Aorta (tissue), 5 donors: Measurements from ENCODE around the gene CPNE7. TPM values are rescaled to one million over a fixed set of nuclear protein-coding genes. Genes with fewer than 3 reads are reported as not detected.

ENCODE experiments used
- ATAC-seq: fragments of 200-7000 bp; cut with Tn5 transposase; one replicate; pipeline ENCODE4 v1.9.1; 2022; ENCODE audit warnings: moderate library complexity; ENCODE audit not compliant: low FRiP score
- DNase-seq, 2 donors: peaks; one replicate each; pipeline ENCODE4 v3.0.0-alpha.2; 2020
- H3K27ac ChIP-seq, 2 donors: one replicate each; pipeline ENCODE4 v1.5.1; 2013; ENCODE audit warnings: low read length in 2 of 2, mild to moderate bottlenecking in 2 of 2, moderate library complexity in 2 of 2, control low read depth in 1 of 2, inconsistent platforms in 1 of 2, low read depth in 1 of 2
- H3K27me3 ChIP-seq, 2 donors: one replicate each; pipeline ENCODE4 v1.6.1; 2013; ENCODE audit warnings: control low read depth in 1 of 2, low read length in 1 of 2, mild to moderate bottlenecking in 1 of 2, moderate library complexity in 1 of 2; ENCODE audit not compliant: insufficient read depth in 2 of 2, control insufficient read depth in 1 of 2
- H3K36me3 ChIP-seq, 2 donors: one replicate each; pipeline ENCODE4 v1.6.1; 2013; ENCODE audit warnings: control low read depth in 1 of 2, low read length in 1 of 2, mild to moderate bottlenecking in 1 of 2; ENCODE audit not compliant: insufficient read depth in 2 of 2, control insufficient read depth in 1 of 2
- H3K4me1 ChIP-seq, 2 donors: one replicate each; pipeline ENCODE4 v1.6.1; 2013; ENCODE audit warnings: low read length in 2 of 2, control low read depth in 1 of 2, mild to moderate bottlenecking in 1 of 2, moderate library complexity in 1 of 2; ENCODE audit not compliant: insufficient read depth in 2 of 2, control insufficient read depth in 1 of 2
- H3K4me3 ChIP-seq, 2 donors: one replicate each; pipeline ENCODE4 v1.5.1; 2013; ENCODE audit warnings: low read length in 2 of 2, control low read depth in 1 of 2, mild to moderate bottlenecking in 1 of 2
- H3K9me3 ChIP-seq: one replicate; pipeline ENCODE4 v1.6.1; 2013; ENCODE audit warnings: mild to moderate bottlenecking, low read length; ENCODE audit not compliant: control insufficient read depth
- WGBS, 2 donors: extraction: QIAGEN DNeasy Blood & Tissue Kit; methylation state at CpG; one replicate each; pipeline ENCODE4 v1.1.7; 2013; 5-methylcytosine and 5-hydroxymethylcytosine counted together
- intact Hi-C, 2 donors: fragments of 100-400 bp; cut with DNase I; formaldehyde crosslinking; loops; one replicate each; pipeline versions ENCODE4 v1.14.2 to v1.15.0; 2022
- polyA plus RNA-seq, 2 donors: library from polyadenylated mRNA; stranded (reverse); fragments of 200-250 nt; gene quantifications; one replicate each; pipeline ENCODE4 v1.2.3, GENCODE V29; 2013
- total RNA-seq, 2 donors: library from RNA; stranded (reverse); fragmentation: NEBNext Ultra II Directional; extraction: Animal tissue kit (Norgen Biotek cat#: 25700); gene quantifications; one replicate each; pipeline ENCODE4 v1.2.1, GENCODE V29; 2021
- donor health status: healthy with polysubstance abuse.
- donor health status: Bipolar disorder and iron deficiency.
- donor health status: DM: no; HTN: no; CAD: no.
- donor health status: DM: no; HTN: no; CAD: no.
- donor health status: DM: yes; HTN: yes; CAD: no.

CPNE7 gene
- total and polyA plus RNA-seq, 4 donors, result 0.13 to 0.69 (median 0.39) TPM

- no peaks in the 10 kb centered on the region for H3K27me3 ChIP-seq
- intact Hi-C loops, result no loop called here
- H3K4me1 ChIP-seq, result no peaks in the 10 kb centered on the region
- 83 to 85% methylated on average over 20 of the region's 20 CpGs for WGBS, 2 donors
- DNase-seq (no peak), ATAC-seq (no peak)
- no peak overlapping the region for H3K27ac ChIP-seq
- H3K36me3 ChIP-seq, result no peaks in the 10 kb centered on the region
- no peak overlapping the region for H3K4me3 ChIP-seq
- no peaks in the 10 kb centered on the region for H3K9me3 ChIP-seq
These were observed 37.0 kb downstream of the CPNE7 start for GRCh38 chr16:89612415-89613166.

GRCh38 chr16:89613231-89613953 lies 37.8 kb downstream of the CPNE7 start, which contains the start of gene DPEP1:
TSS of gene DPEP1 (plus strand) at chr16:89613642. CDS start at chr16:89630411, 16,769 bp downstream.
- Histone ChIP-seq H3K9me3 (no peaks in the 10 kb centered on the region), H3K4me3 (no peak within 1 kb of the TSS), H3K4me1 (no peaks in the 10 kb centered on the region), H3K27me3 (no peaks in the 10 kb centered on the region), H3K36me3 (no peaks in the 10 kb centered on the region), H3K27ac (no peak within 1 kb of the TSS)
- DNase-seq (no peak), ATAC-seq (no peak)
- 76 to 78% methylated on average over 19 of the region's 19 CpGs for WGBS, 2 donors
- intact Hi-C loops, result no loop called here

GRCh38 chr16:89613954-89614459 lies 38.4 kb downstream of the CPNE7 start:
- WGBS, 2 donors, result 89 to 90% methylated on average over 22 of the region's 22 CpGs
- ATAC-seq, result no peak
- H3K27ac ChIP-seq, result no peak overlapping the region

DNA sequence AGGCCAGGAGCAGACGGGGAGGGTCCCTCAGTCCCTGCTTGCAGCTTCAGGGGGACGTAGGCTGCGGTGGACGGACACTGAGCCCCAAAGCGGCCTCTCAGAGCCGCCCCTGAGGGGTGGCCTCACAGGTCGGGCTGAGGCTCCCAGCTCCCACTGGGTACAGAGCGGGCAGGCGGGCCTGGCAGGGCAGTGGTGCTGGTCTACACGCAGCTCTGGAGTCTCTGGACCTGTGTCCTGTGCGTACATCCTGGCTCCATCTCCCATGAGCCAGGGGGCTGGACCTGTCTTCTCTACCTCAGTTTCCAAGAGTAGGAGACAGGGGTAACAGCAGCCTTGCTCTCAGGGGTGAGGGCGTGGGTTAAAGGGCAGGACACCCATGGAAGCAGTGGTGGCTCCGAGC lies 39.6 kb downstream of the CPNE7 start:
- intact Hi-C loops, result no loop called here
- DNase-seq (no peak), ATAC-seq (no peak)
- Histone ChIP-seq H3K36me3 (no peaks in the 10 kb centered on the region), H3K9me3 (no peaks in the 10 kb centered on the region), H3K27ac (no peak overlapping the region), H3K27me3 (no peaks in the 10 kb centered on the region), H3K4me1 (no peaks in the 10 kb centered on the region), H3K4me3 (no peak overlapping the region)
- WGBS, 2 donors, result 75 to 76% methylated on average over 13 of the region's 13 CpGs

More at GRCh38 chr16:89613954-89614459, 38.4 kb downstream of the CPNE7 start:
- DNase-seq, result no peak
- no peak overlapping the region for H3K4me3 ChIP-seq
- no peaks in the 10 kb centered on the region for H3K36me3 ChIP-seq
- H3K9me3 ChIP-seq, result no peaks in the 10 kb centered on the region
- H3K4me1 ChIP-seq, result no peaks in the 10 kb centered on the region
- intact Hi-C loops, result no loop called here
- no peaks in the 10 kb centered on the region for H3K27me3 ChIP-seq

DNA sequence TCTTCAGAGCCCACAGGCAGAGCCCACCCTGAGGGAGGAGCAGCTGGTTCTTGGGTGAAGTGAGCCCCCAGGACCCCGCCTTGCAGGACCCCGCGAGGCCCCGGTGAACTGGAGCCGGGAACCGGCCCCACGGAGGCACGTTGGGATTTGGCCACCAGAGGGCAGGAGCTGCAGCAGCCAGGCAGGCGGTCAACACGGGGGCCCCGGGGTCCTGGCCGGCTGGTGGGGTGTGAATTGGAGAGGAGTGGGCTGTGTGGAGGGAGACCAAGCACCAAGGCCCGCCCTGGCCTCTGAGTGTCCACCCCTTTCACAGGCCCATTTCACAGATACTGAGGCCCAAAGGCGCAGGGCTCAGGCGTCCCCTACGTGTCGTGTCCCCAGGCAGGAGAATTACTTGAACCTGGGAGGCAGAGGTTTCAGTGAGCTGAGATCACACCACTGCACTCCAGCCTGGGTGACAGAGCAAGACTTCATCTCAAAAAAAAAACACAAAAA lies 40.1 kb downstream of the CPNE7 start:
- no peaks in the 10 kb centered on the region for H3K27me3 ChIP-seq
- H3K27ac ChIP-seq, result no peak overlapping the region
- intact Hi-C loops, result no loop called here
- no peak overlapping the region for H3K4me3 ChIP-seq
- no peaks in the 10 kb centered on the region for H3K4me1 ChIP-seq
- ATAC-seq (no peak), DNase-seq (no peak)
- H3K36me3 ChIP-seq, result no peaks in the 10 kb centered on the region
- 24 to 26% methylated on average over 17 of the region's 17 CpGs for WGBS, 2 donors
- no peaks in the 10 kb centered on the region for H3K9me3 ChIP-seq

DNA sequence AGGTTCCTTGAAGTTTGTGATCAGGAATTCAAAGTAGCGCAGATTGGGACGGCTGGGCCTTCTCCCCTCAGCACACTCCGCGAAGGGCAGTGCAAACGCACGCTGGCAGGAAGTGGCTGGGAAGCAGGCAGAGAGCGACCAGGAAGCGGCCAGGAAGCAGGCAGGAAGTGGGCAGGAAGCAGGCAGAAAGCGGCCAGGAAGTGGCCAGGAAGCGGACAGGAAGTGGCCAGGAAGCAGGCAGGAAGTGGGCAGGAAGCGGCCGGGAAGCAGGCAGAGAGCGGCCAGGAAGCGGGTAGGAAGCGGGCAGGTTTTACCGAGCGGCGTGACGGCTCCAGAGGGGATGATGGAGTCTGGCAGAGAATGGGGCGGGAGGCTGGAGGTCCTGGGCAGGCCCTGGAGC lies 41.1 kb downstream of the CPNE7 start:
- WGBS, 2 donors, result 82 to 85% methylated on average over 20 of the region's 20 CpGs
- Histone ChIP-seq H3K27me3 (no peaks in the 10 kb centered on the region), H3K4me1 (no peaks in the 10 kb centered on the region), H3K27ac (no peak overlapping the region), H3K9me3 (no peaks in the 10 kb centered on the region), H3K4me3 (no peak overlapping the region), H3K36me3 (no peaks in the 10 kb centered on the region)
- ATAC-seq, result no peak
- intact Hi-C loops, result no loop called here
- DNase-seq, result no peak

DNA sequence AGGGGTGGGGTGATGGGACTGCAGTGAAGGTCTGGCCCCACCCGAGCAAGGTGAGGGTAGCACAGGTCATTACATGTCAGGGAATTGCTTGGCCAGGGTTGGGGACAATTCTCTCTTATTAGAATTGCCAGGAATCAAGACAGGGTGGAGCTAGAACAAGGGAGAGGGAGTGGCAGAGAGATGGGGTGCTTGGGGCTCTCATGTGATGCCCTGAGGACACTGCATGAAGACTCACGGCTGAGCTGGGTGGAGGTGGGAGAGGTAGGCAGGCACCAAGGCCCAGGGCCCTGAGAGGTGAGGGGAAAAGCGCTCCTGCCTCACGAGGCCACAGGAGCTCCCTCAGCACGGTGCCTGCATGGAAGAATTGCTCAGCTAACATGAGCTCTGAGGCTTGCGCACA lies 41.5 kb downstream of the CPNE7 start:
- H3K27ac ChIP-seq, result no peak overlapping the region
- ATAC-seq, result no peak
- no peaks in the 10 kb centered on the region for H3K27me3 ChIP-seq
- 52 to 60% methylated on average over 6 of the region's 6 CpGs for WGBS, 2 donors
- H3K36me3 ChIP-seq, result no peaks in the 10 kb centered on the region
- no peaks in the 10 kb centered on the region for H3K4me1 ChIP-seq
- DNase-seq, result no peak
- no peak overlapping the region for H3K4me3 ChIP-seq
- intact Hi-C loops, result no loop called here
- no peaks in the 10 kb centered on the region for H3K9me3 ChIP-seq

GRCh38 chr16:89618109-89618998 lies 42.8 kb downstream of the CPNE7 start:
- Histone ChIP-seq H3K27ac (no peak overlapping the region), H3K4me1 (no peaks in the 10 kb centered on the region), H3K4me3 (no peak overlapping the region), H3K36me3 (no peaks in the 10 kb centered on the region), H3K9me3 (no peaks in the 10 kb centered on the region), H3K27me3 (no peaks in the 10 kb centered on the region)
- intact Hi-C loops, result no loop called here
- DNase-seq, result no peak
- 48 to 49% methylated on average over 16 of the region's 16 CpGs for whole genome bisulfite sequencing, 2 donors
- no peak for ATAC-seq
